GM19025 (cell line): ENCODE data around the gene OSCAR.
"Not testable (repeated sequence)": the region's sequence is repeated elsewhere in the genome, so short reads cannot be mapped to it uniquely, and the experiment has no call there.

Source experiments
- ATAC-seq: cut with Tn5 transposase; IDR thresholded peaks from one replicate; pipeline ENCODE4 v1.9.1; 2021; ENCODE audit warnings: mild to moderate bottlenecking, low read depth, moderate library complexity; ENCODE audit not compliant: unreplicated experiment

Gene OSCAR

GRCh38 chr19:54095859-54096616, 4.6 kb downstream of the OSCAR start:
- ATAC-seq, result not testable (repeated sequence)

- ATAC-seq, result no peak
Observed at GRCh38 chr19:54095136-54095858, 5.3 kb downstream of the OSCAR start.

GRCh38 chr19:54094426-54095000, 6.1 kb downstream of the OSCAR start:
- ATAC-seq, result no peak

- no peak for ATAC-seq
Observed at GRCh38 chr19:54084410-54084809, 16.2 kb downstream of the OSCAR start.

- ATAC-seq, result no peak
Observed at GRCh38 chr19:54081032-54081431, 19.6 kb downstream of the OSCAR start, which contains the start of gene TARM1. TSS of gene TARM1 (minus strand) at chr19:54081365. CDS start at chr19:54081340, 25 bp downstream.

GRCh38 chr19:54077334-54077733, 23.3 kb downstream of the OSCAR start:
- no peak for ATAC-seq

- ATAC-seq, result no peak
Observed at GRCh38 chr19:54074851-54075250, 25.8 kb downstream of the OSCAR start.

GRCh38 chr19:54073829-54074228, 26.8 kb downstream of the OSCAR start:
- no peak for ATAC-seq

- no peak for ATAC-seq
Observed at GRCh38 chr19:54069470-54069869, 31.1 kb downstream of the OSCAR start.

- no peak for ATAC-seq
Observed at GRCh38 chr19:54063350-54064116, 37.1 kb downstream of the OSCAR start, which contains the start of gene VSTM1. TSS of gene VSTM1 (minus strand) at chr19:54063897. CDS start at chr19:54063777, 120 bp downstream.

- ATAC-seq, result no peak
Observed at GRCh38 chr19:54062643-54063042, 38.0 kb downstream of the OSCAR start.

- no peak for ATAC-seq
Observed at GRCh38 chr19:54047616-54048015, 53.0 kb downstream of the OSCAR start.

- no peak for ATAC-seq
Observed at GRCh38 chr19:54045771-54046170, 54.8 kb downstream of the OSCAR start.
